Measurements from ENCODE around the gene DDX53. TPM values are rescaled to one million over a fixed set of nuclear protein-coding genes. Genes with fewer than 3 reads are reported as not detected.

DDX53 gene
- total and polyA plus RNA-seq, 3 experiments from 2014 or later: not detected

DNA sequence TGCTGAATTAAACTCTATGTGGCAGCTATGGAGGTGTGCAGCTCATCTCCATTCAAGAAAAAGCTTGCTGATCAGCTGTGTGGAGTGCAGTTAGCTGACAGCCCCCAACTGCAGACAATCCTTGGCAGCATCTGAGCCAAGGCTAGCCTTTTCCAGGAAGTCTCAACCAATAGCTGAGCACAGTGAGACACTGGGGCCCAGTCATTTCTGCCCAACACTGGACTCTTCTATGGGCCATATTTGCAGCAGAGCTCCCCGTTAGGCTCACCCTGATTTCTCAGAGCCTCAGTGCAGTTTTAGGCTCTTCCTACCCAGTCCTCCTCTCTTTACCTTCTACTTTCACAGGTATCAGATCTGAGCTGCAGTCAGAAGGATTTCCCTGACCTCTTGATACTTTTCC is 12.9 kb downstream of the DDX53 start:
- Mint-ChIP-seq H3K4me1 (peaks cover 0 to 4% (median 0%) of the 10 kb centered on the region in 3 donors), H3K27me3 (no peaks in the 10 kb centered on the region), H3K36me3 (no peaks in the 10 kb centered on the region), H3K4me3 (no peak overlapping the region), H3K9me3 (peaks cover 0 to 2% (median 2%) of the 10 kb centered on the region in 5 donors), H3K27ac (no peak overlapping the region)
- Histone ChIP-seq H3K9me3 (ENCODE audit: low read length) (no peaks in the 10 kb centered on the region), H3K27me3 (ENCODE audit: insufficient read depth, low read length, poor library complexity, severe bottlenecking) (no peaks in the 10 kb centered on the region), H3K36me3 (ENCODE audit: insufficient read depth, low read length) (no peaks in the 10 kb centered on the region), H3K27ac (ENCODE audit: low read depth, low read length) (no peak overlapping the region), H3K4me1 (ENCODE audit: insufficient read depth, low read length) (no peaks in the 10 kb centered on the region), H3K4me3 (ENCODE audit: low read length) (no peak overlapping the region)
- DNase-seq: no peak
- CTCF ChIA-PET: no interaction called here
- POLR2A ChIA-PET: no interaction called here

DNA sequence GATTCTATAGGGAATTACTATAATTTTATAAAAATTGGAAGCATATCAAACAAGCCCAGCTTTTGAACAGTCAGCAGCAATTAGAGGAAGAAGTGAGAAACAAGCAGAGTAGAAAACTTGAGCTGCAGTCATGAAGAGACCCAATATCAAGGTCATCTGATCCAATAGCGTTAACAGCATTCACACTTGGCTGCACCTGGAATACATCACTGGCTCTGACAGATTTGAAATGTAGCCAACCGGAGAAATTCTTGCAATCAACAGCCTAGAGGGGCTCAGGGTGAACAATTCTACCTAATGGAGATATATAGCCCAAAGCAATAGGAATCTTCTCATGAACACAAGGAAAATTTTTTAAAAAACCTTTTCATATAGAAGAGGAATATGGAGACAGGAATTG is 13.6 kb downstream of the DDX53 start:
- Mint-ChIP-seq H3K4me3 (no peak overlapping the region), H3K27ac (no peak overlapping the region), H3K27me3 (no peaks in the 10 kb centered on the region), H3K9me3 (peaks cover 0 to 2% (median 0%) of the 10 kb centered on the region in 5 donors), H3K36me3 (no peaks in the 10 kb centered on the region), H3K4me1 (peaks cover 0 to 4% (median 0%) of the 10 kb centered on the region in 3 donors)
- DNase-seq: no peak
- POLR2A ChIA-PET: no interaction called here
- H3K4me3 ChIP-seq (ENCODE audit: low read length): no peak overlapping the region
- H3K9me3 ChIP-seq (ENCODE audit: low read length): no peaks in the 10 kb centered on the region
- H3K27me3 ChIP-seq (ENCODE audit: insufficient read depth, low read length, poor library complexity, severe bottlenecking): no peaks in the 10 kb centered on the region
- no peaks in the 10 kb centered on the region for H3K4me1 ChIP-seq (ENCODE audit: insufficient read depth, low read length)
- CTCF ChIA-PET: no interaction called here
- H3K27ac ChIP-seq (ENCODE audit: low read depth, low read length): no peak overlapping the region
- no peaks in the 10 kb centered on the region for H3K36me3 ChIP-seq (ENCODE audit: insufficient read depth, low read length)

DNA sequence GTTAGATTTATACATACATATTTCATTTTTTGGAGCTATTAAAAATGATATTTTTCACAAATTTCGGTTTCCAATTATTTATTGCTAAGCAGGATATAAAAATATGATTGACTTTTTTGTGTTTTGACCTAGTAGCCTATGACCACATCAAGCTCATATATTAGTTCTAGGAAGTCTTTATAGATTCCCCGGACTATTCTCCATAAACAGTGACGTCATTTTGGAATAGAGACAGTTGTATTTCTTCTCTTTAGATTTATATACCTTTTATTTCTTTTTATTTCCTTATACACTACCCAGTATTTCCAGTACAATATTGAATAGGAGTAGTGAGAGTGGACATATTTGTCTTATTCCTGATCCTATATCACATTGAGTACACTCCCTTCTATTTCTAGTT is 31.8 kb downstream of the DDX53 start:
- Histone ChIP-seq H3K9me3 (ENCODE audit: low read length) (no peaks in the 10 kb centered on the region), H3K4me1 (ENCODE audit: insufficient read depth, low read length) (no peaks in the 10 kb centered on the region), H3K27ac (ENCODE audit: low read depth, low read length) (no peak overlapping the region), H3K36me3 (ENCODE audit: insufficient read depth, low read length) (no peaks in the 10 kb centered on the region), H3K4me3 (ENCODE audit: low read length) (no peak overlapping the region), H3K27me3 (ENCODE audit: insufficient read depth, low read length, poor library complexity, severe bottlenecking) (no peaks in the 10 kb centered on the region)
- Mint-ChIP-seq H3K4me1 (no peaks in the 10 kb centered on the region), H3K27ac (no peak overlapping the region), H3K9me3 (peaks cover 0 to 7% (median 0%) of the 10 kb centered on the region in 5 donors), H3K36me3 (no peaks in the 10 kb centered on the region), H3K4me3 (no peak overlapping the region), H3K27me3 (peaks cover 0 to 2% of the 10 kb centered on the region in 2 donors)
- ChIA-PET CTCF (no interaction called here), POLR2A (no interaction called here)
- no peak for DNase-seq

DNA sequence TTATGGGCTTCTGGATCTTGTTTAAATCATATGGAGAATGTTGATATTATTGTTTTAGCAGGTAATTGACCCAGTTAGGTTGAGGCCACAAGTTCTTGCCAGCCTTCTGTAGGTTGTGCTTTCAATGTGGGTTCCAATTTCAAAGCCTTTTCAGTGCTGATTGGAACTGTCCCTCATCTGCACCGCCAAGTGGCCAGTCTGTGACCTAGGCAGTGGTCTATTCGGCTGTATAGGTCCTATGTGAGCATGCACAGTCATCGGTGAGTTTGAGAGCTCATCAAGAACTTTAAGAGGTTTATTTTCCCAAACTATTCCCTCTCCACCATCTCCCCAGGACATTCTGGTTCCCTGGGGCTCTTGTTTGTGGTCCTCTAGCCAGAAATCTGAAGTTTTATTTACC is 35.7 kb downstream of the DDX53 start:
- no peak for DNase-seq
- Histone ChIP-seq H3K4me1 (ENCODE audit: insufficient read depth, low read length) (no peaks in the 10 kb centered on the region), H3K27me3 (ENCODE audit: insufficient read depth, low read length, poor library complexity, severe bottlenecking) (no peaks in the 10 kb centered on the region), H3K4me3 (ENCODE audit: low read length) (no peak overlapping the region), H3K9me3 (ENCODE audit: low read length) (no peaks in the 10 kb centered on the region), H3K27ac (ENCODE audit: low read depth, low read length) (no peak overlapping the region), H3K36me3 (ENCODE audit: insufficient read depth, low read length) (no peaks in the 10 kb centered on the region)
- Mint-ChIP-seq H3K4me1 (no peaks in the 10 kb centered on the region), H3K9me3 (peaks cover 0 to 7% (median 0%) of the 10 kb centered on the region in 5 donors), H3K27me3 (peaks cover 0 to 2% of the 10 kb centered on the region in 2 donors), H3K4me3 (no peak overlapping the region), H3K27ac (no peak overlapping the region), H3K36me3 (no peaks in the 10 kb centered on the region)
- ChIA-PET CTCF (no interaction called here), POLR2A (no interaction called here)

DNA sequence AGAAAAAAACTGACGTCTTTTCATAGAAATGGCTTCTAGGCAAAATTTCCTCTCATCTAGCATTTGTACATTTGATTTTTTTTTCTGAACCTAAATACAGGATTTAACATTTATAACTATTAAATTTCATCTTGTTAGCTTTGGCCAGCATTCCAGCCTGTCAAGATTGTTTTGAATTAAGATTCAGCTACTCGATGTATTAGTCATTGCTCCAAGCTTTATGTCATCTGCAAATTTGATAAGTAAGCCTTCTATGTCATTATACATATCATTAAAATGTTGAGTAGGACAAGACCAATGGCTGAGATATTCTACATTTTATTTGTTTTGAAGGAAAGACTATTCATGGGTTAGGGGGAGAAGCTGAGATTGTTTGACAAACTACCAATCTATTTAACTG is 46.7 kb downstream of the DDX53 start:
- ChIA-PET CTCF (no interaction called here), POLR2A (no interaction called here)
- Mint-ChIP-seq H3K9me3 (peaks cover 0 to 4% (median 0%) of the 10 kb centered on the region in 5 donors), H3K36me3 (no peaks in the 10 kb centered on the region), H3K4me3 (no peak overlapping the region), H3K27ac (no peak overlapping the region), H3K4me1 (no peaks in the 10 kb centered on the region), H3K27me3 (peaks cover 0 to 2% of the 10 kb centered on the region in 2 donors)
- Histone ChIP-seq H3K27ac (ENCODE audit: low read depth, low read length) (no peak overlapping the region), H3K27me3 (ENCODE audit: insufficient read depth, low read length, poor library complexity, severe bottlenecking) (no peaks in the 10 kb centered on the region), H3K36me3 (ENCODE audit: insufficient read depth, low read length) (no peaks in the 10 kb centered on the region), H3K4me3 (ENCODE audit: low read length) (no peak overlapping the region), H3K4me1 (ENCODE audit: insufficient read depth, low read length) (no peaks in the 10 kb centered on the region), H3K9me3 (ENCODE audit: low read length) (no peaks in the 10 kb centered on the region)
- no peak for DNase-seq

DNA sequence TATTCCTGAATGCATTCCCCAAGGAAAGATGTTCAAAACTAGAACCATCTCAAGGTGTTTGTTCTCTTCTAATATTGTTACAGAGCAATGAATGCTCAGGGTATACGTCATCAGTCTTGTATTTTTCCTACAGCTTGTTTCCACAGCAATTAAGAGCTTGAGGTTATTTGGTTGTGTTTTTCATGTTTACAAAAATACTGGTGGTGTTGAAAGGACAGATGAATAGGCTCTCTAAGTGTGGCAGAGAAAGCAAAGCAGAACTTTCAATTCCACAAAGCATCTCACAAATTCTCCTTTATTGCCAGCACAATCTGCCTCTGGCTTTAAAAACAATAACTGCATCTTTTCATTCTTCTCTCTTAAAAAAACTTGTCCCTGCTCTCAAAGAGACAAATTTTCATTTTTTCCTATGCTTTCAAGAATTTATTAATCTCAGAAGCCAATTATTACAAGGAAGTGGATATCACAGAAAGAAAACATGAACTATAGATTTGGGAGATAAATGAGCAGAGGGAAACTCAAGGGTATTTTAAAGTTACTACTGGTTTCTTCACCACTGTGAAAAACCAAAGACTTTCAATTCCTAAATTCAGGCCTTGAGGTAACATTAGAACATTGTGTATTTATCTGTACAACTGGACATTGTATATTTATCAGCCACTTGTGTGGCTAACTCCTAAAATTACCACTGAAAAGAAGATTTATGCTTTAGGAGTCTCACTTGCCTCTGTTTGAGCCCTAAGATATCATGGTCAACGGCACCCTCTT is 49.2 kb downstream of the DDX53 start:
- ChIA-PET POLR2A (no interaction called here), CTCF (no interaction called here)
- H3K4me1 Mint-ChIP-seq: no peaks in the 10 kb centered on the region

DNA sequence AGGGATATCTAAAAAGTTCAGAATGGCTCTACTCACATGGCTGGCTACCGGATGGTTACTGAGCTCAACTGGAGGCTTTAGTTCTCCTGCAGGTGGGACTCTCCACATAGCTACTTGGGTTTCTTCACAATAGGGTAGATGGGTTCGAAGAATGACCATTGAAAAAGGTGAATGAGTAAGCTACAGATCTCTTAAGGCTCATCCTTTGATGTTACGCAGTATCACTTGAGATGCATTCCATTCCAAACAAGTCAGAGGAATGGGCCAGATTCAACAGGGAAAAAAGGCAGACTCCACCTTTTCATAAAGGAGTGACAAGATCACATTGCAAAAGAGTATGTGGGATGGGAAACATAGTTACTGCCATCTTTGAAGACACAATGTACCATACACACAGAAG is 52.6 kb downstream of the DDX53 start:
- no peaks in the 10 kb centered on the region for H3K4me1 ChIP-seq (ENCODE audit: insufficient read depth, low read length)
- no peak for DNase-seq
- H3K36me3 ChIP-seq (ENCODE audit: insufficient read depth, low read length): no peaks in the 10 kb centered on the region
- H3K9me3 Mint-ChIP-seq: peaks cover 0 to 2% (median 0%) of the 10 kb centered on the region in 5 donors
- no peak overlapping the region for H3K4me3 Mint-ChIP-seq
- H3K27me3 Mint-ChIP-seq: peaks cover 0 to 2% of the 10 kb centered on the region in 2 donors
- H3K9me3 ChIP-seq (ENCODE audit: low read length): no peaks in the 10 kb centered on the region
- no peaks in the 10 kb centered on the region for H3K4me1 Mint-ChIP-seq
- H3K27ac ChIP-seq (ENCODE audit: low read depth, low read length): no peak overlapping the region
- ChIA-PET POLR2A (no interaction called here), CTCF (no interaction called here)
- H3K27ac Mint-ChIP-seq: no peak overlapping the region
- H3K27me3 ChIP-seq (ENCODE audit: insufficient read depth, low read length, poor library complexity, severe bottlenecking): no peaks in the 10 kb centered on the region
- H3K36me3 Mint-ChIP-seq: no peaks in the 10 kb centered on the region
- H3K4me3 ChIP-seq (ENCODE audit: low read length): no peak overlapping the region

More for the DNA sequence above, 49.2 kb downstream of the DDX53 start:
- no peaks in the 10 kb centered on the region for H3K36me3 Mint-ChIP-seq
- no peak for DNase-seq
- peaks cover 0 to 6% (median 0%) of the 10 kb centered on the region in 5 donors for H3K9me3 Mint-ChIP-seq
- H3K27ac Mint-ChIP-seq: no peak overlapping the region
- H3K27ac ChIP-seq (ENCODE audit: low read depth, low read length): no peak overlapping the region
- peaks cover 0 to 2% of the 10 kb centered on the region in 2 donors for H3K27me3 Mint-ChIP-seq
- no peak overlapping the region for H3K4me3 ChIP-seq (ENCODE audit: low read length)
- no peaks in the 10 kb centered on the region for H3K27me3 ChIP-seq (ENCODE audit: insufficient read depth, low read length, poor library complexity, severe bottlenecking)
- H3K9me3 ChIP-seq (ENCODE audit: low read length): no peaks in the 10 kb centered on the region
- H3K4me1 ChIP-seq (ENCODE audit: insufficient read depth, low read length): no peaks in the 10 kb centered on the region
- no peaks in the 10 kb centered on the region for H3K36me3 ChIP-seq (ENCODE audit: insufficient read depth, low read length)
- H3K4me3 Mint-ChIP-seq: no peak overlapping the region
